ENCODE data around the gene ENPP5.
"Not testable (repeated sequence)": the region's sequence is repeated elsewhere in the genome, so short reads cannot be mapped to it uniquely, and the experiment has no call there.

The ENPP5 gene

DNA sequence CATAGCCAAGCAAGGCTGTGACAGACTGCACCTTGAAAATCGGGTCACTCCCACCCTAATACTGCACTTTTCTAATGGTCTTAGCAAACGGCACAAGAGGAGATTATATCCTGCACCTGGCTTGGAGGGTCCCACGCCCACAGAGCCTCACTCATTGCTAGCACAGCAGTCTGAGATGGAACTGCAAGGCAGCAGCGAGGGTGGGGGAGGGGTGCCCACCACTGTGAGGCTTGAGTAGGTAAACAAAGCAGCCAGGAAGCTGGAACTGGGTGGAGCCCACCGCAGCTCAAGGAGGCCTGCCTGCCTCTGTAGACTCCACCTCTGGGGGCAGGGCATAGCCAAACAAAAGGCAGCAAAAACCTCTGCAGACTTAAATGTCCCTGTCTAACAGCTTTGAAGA, 51.1 kb downstream of the ENPP5 start:
- peak; percentile 58 for DNase-seq (ENCODE audit: low read depth, low spot score)
- H3K4me3 ChIP-seq (ENCODE audit: low read length): not testable (repeated sequence)

DNA sequence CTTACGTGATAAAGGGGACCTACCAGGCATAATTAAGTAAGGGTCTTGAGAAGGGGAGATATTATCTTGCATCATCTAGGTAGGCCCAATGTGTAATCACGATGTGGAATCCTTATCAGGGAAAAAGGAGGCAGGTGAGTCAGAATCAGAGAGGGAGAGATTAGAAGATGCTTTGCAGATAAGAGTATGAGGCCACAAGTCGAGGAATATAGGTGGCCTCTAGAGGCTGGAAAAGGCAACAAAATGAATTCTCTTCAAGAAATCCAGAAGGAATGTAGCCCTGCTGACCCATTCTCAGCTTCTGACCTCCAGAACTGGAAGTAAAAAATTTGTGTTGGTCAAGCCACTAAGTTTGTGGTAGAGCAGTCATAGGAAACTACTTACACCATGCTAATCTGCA, 51.9 kb downstream of the ENPP5 start:
- no peak overlapping the region for H3K4me3 ChIP-seq (ENCODE audit: low read length)
- no peak for DNase-seq (ENCODE audit: low read depth, low spot score)

DNA sequence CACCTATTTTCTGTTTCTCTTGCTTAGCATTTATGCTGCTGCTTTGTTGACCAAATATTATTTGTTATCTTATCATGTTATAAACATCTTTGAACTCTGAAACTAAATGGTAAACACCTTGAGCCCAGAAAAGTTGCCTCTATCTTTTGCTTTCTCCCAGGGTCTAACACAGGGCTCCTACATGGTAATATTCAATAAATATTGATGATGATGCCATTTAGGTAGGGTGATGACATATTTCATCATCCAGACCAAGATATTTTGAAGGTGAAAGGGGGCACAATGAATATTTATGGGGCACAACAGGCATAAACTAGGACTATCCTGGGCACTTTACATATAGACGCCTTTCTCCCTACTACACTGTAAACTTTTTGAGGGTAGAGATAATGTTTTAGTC, 52.6 kb downstream of the ENPP5 start:
- DNase-seq (ENCODE audit: low read depth, low spot score): no peak

DNA sequence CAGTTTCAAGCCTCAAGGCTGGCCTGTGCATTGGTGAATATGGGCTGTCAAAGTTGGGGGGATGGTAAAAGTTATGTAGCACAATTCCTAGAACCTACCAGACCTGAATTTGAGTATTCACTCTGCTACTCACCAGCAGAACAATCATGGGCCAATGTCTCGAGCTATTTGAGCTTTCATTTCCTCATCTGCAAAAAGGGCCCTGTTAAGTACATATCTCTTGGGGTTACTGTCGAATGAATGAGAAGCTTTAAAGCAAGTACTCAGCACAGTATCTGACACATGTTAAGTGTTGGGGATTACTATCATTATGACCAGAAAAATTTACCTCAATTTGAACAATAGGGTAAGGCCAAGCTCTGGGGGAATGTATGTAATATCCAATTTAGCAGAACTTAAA, 54.5 kb downstream of the ENPP5 start:
- DNase-seq (ENCODE audit: low read depth, low spot score): no peak
- H3K4me3 ChIP-seq (ENCODE audit: low read length): no peak overlapping the region

More for the DNA sequence above, 52.6 kb downstream of the ENPP5 start:
- no peak overlapping the region for H3K4me3 ChIP-seq (ENCODE audit: low read length)

DNA sequence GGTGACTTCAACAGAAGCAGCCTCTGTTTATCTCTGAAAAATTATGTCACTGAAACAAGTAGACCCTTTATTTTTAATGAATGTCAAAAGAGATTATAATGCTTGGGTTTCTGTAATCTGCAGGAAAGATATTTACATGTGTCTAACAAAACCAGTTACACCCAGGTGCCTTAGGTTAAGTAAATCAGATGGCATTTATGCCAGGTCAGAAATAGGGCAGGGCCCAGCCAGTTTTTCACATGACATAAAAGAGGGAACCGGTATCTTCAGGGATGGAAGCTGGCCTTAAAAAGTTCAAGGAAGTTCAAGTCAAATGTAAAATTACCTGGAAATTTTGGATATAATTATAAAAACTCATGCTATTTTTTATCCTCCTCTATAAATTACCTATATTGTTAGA, 55.1 kb downstream of the ENPP5 start:
- no peak overlapping the region for H3K4me3 ChIP-seq (ENCODE audit: low read length)
- no peak for DNase-seq (ENCODE audit: low read depth, low spot score)

DNA sequence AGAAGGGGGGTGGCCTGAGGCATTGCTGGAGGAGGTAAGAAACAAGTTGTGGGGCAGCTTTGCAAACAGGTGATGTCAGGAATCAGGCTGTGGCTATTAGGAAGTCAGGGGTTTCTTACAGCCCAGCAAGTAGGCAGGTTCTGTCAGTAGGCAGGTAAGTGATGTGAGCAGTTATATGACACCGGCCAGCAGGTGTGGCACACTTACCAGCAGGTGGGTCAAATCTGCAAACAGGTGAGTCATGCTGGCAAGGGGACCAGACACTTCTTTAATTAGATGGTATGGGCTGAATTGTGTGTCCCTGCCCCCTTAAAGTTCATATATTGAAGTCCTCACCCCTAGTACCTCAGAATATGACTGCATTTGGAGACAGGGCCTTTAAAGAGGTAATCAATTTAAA, 57.4 kb downstream of the ENPP5 start:
- H3K4me3 ChIP-seq (ENCODE audit: low read length): no peak overlapping the region
- no peak for DNase-seq (ENCODE audit: low read depth, low spot score)

Data from Jurkat, Clone E6-1 (cell line).